Activated B cell treated with CpG ODN at 0.5 μM for 24 hours (primary cell): ENCODE results near the gene LRRC4C. TPM values are rescaled to one million over a fixed set of nuclear protein-coding genes. Genes with fewer than 3 reads are reported as not detected.

Experiments
- ATAC-seq: fragments of 200-7000 bp; cut with Tn5 transposase; one replicate; pipeline ENCODE4 v1.10.0; 2021; ENCODE audit warnings: low read depth, mild to moderate bottlenecking, moderate library complexity
- CTCF ChIA-PET: fragments of 350-600 bp; sonication (Branson Sonifier 250); formaldehyde crosslinking; loops from one replicate; lab custom pipeline; 2021; ENCODE audit warnings: antibody characterized with exemption; lab: Charles Lee
- POLR2A ChIA-PET: fragments of 350-600 bp; sonication (Branson Sonifier 250); formaldehyde crosslinking; loops from one replicate; lab custom pipeline; 2021; ENCODE audit warnings: antibody characterized with exemption; lab: Charles Lee
- DNase-seq: peaks from one replicate; pipeline ENCODE4 v3.0.0; 2022
- H3K27ac Mint-ChIP-seq: one replicate; pipeline ENCODE4 v1.8.0; 2020; ENCODE audit warnings: mixed read lengths
- H3K27me3 Mint-ChIP-seq: one replicate; pipeline ENCODE4 v1.8.0; 2021; ENCODE audit warnings: mixed read lengths
- H3K36me3 Mint-ChIP-seq: one replicate; pipeline ENCODE4 v1.8.0; 2021; ENCODE audit warnings: low read depth, mixed read lengths
- H3K4me1 Mint-ChIP-seq: one replicate; pipeline ENCODE4 v1.8.0; 2021; ENCODE audit warnings: mixed read lengths
- H3K4me3 Mint-ChIP-seq: one replicate; pipeline ENCODE4 v1.8.0; 2020; ENCODE audit warnings: mild to moderate bottlenecking, mixed read lengths
- H3K9me3 Mint-ChIP-seq: one replicate; pipeline ENCODE4 v1.8.0; 2020; ENCODE audit warnings: mixed read lengths
- intact Hi-C: fragments of 100-400 bp; cut with micrococcal nuclease; formaldehyde crosslinking; loops from one replicate; pipeline ENCODE4 v1.15.1; 2024
- total RNA-seq: library from RNA; stranded (reverse); gene quantifications from 2 replicates; pipeline ENCODE4 v1.2.3, GENCODE V29; 2022
- TF ChIP-seq, protein P1 (sequence below): fragments of 200-600 bp; IDR thresholded peaks from one replicate; pipeline ENCODE4 v1.8.0; 2022; ENCODE audit warnings: antibody characterized with exemption, mild to moderate bottlenecking

LRRC4C gene
- total RNA-seq, 1 donor from 2014 or later: not detected

GRCh38 chr11:40130427-40130826 lies 1329.0 kb downstream of the LRRC4C start:
- ChIA-PET CTCF (no interaction called here), POLR2A (no interaction called here)
- Mint-ChIP-seq H3K4me3 (no peak overlapping the region), H3K4me1 (no peaks in the 10 kb centered on the region), H3K36me3 (no peaks in the 10 kb centered on the region), H3K9me3 (no peaks in the 10 kb centered on the region), H3K27ac (no peak overlapping the region), H3K27me3 (no peaks in the 10 kb centered on the region)
- ATAC-seq (no peak), DNase-seq (no peak)
- intact Hi-C loops: no loop called here
- TF ChIP-seq, protein P1, sequence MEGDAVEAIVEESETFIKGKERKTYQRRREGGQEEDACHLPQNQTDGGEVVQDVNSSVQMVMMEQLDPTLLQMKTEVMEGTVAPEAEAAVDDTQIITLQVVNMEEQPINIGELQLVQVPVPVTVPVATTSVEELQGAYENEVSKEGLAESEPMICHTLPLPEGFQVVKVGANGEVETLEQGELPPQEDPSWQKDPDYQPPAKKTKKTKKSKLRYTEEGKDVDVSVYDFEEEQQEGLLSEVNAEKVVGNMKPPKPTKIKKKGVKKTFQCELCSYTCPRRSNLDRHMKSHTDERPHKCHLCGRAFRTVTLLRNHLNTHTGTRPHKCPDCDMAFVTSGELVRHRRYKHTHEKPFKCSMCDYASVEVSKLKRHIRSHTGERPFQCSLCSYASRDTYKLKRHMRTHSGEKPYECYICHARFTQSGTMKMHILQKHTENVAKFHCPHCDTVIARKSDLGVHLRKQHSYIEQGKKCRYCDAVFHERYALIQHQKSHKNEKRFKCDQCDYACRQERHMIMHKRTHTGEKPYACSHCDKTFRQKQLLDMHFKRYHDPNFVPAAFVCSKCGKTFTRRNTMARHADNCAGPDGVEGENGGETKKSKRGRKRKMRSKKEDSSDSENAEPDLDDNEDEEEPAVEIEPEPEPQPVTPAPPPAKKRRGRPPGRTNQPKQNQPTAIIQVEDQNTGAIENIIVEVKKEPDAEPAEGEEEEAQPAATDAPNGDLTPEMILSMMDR: no peak

- ATAC-seq (no peak), DNase-seq (no peak)
- TF ChIP-seq, protein P1: no peak
- intact Hi-C loops: no loop called here
- Mint-ChIP-seq H3K27me3 (no peaks in the 10 kb centered on the region), H3K36me3 (no peaks in the 10 kb centered on the region), H3K4me1 (no peaks in the 10 kb centered on the region), H3K4me3 (no peak overlapping the region), H3K9me3 (peaks cover 2% of the 10 kb centered on the region), H3K27ac (no peak overlapping the region)
- CTCF ChIA-PET: no interaction called here
- POLR2A ChIA-PET: no interaction called here
Observed at GRCh38 chr11:40129266-40129665, 1330.2 kb downstream of the LRRC4C start.

- Mint-ChIP-seq H3K27me3 (no peaks in the 10 kb centered on the region), H3K4me1 (no peaks in the 10 kb centered on the region), H3K4me3 (no peak overlapping the region), H3K9me3 (peaks cover 9% of the 10 kb centered on the region), H3K27ac (no peak overlapping the region), H3K36me3 (no peaks in the 10 kb centered on the region)
- intact Hi-C loops: no loop called here
- DNase-seq: no peak
- ChIA-PET CTCF (no interaction called here), POLR2A (no interaction called here)
- ATAC-seq: no peak
- TF ChIP-seq, protein P1: no peak
Observed at GRCh38 chr11:40125054-40125453, 1334.4 kb downstream of the LRRC4C start.

- Mint-ChIP-seq H3K4me1 (no peaks in the 10 kb centered on the region), H3K27me3 (no peaks in the 10 kb centered on the region), H3K4me3 (no peak overlapping the region), H3K27ac (no peak overlapping the region), H3K36me3 (no peaks in the 10 kb centered on the region), H3K9me3 (peaks cover 9% of the 10 kb centered on the region)
- ATAC-seq (no peak), DNase-seq (no peak)
- TF ChIP-seq, protein P1: no peak
- CTCF ChIA-PET: no interaction called here
- POLR2A ChIA-PET: no interaction called here
- intact Hi-C loops: no loop called here
Observed at GRCh38 chr11:40119661-40120060, 1339.8 kb downstream of the LRRC4C start.

DNA sequence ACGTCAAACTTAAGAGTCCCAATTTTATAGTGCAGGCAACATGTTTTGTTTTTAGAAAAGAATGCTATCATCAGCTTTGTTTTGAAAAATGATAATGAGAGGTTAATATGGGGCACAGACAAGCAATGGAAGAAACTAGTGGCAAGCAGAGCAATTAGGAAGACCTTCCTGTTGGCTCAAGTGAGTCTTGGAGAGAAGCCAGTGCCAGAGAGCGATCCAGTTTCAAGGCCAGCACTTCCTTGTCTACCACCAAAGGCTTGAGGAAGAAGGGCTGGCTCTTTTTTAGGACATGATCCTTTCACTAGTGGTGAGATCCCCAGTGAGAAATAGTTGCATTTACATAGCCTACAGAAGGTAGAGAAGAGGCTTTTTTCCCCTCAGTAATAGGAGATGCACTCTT lies 1340.7 kb downstream of the LRRC4C start:
- ChIA-PET CTCF (no interaction called here), POLR2A (no interaction called here)
- H3K27ac Mint-ChIP-seq: no peak overlapping the region
- ATAC-seq (no peak), DNase-seq (no peak)
- TF ChIP-seq, protein P1: no peak
- H3K4me1 Mint-ChIP-seq: no peaks in the 10 kb centered on the region
- intact Hi-C loops: no loop called here
- no peaks in the 10 kb centered on the region for H3K27me3 Mint-ChIP-seq
- H3K36me3 Mint-ChIP-seq: no peaks in the 10 kb centered on the region
- no peak overlapping the region for H3K4me3 Mint-ChIP-seq
- H3K9me3 Mint-ChIP-seq: peaks cover 6% of the 10 kb centered on the region
